Loucy (cell line): ENCODE measurements around the gene CTIF.

ENCODE experiments used
- CTCF ChIP-seq: fragments of 200-600 bp; sonication (generic); conservative IDR thresholded peaks from 2 replicates; pipeline ENCODE4 v1.5.1; 2014; ENCODE audit warnings: mild to moderate bottlenecking, antibody characterized with exemption, low read length
- EZH2phosphoT487 ChIP-seq: fragments of 200-600 bp; IDR thresholded peaks from 2 replicates; pipeline ENCODE4 v1.6.1; 2018; ENCODE audit warnings: antibody characterized with exemption, mild to moderate bottlenecking, moderate library complexity, borderline replicate concordance

GRCh38 chr18:48500517-48500916 lies 38.3 kb upstream of the CTIF start:
- TF ChIP-seq CTCF (no peak), EZH2phosphoT487 (no peak)
